ENCODE measurements around the gene KPNB1.

Gene KPNB1

DNA sequence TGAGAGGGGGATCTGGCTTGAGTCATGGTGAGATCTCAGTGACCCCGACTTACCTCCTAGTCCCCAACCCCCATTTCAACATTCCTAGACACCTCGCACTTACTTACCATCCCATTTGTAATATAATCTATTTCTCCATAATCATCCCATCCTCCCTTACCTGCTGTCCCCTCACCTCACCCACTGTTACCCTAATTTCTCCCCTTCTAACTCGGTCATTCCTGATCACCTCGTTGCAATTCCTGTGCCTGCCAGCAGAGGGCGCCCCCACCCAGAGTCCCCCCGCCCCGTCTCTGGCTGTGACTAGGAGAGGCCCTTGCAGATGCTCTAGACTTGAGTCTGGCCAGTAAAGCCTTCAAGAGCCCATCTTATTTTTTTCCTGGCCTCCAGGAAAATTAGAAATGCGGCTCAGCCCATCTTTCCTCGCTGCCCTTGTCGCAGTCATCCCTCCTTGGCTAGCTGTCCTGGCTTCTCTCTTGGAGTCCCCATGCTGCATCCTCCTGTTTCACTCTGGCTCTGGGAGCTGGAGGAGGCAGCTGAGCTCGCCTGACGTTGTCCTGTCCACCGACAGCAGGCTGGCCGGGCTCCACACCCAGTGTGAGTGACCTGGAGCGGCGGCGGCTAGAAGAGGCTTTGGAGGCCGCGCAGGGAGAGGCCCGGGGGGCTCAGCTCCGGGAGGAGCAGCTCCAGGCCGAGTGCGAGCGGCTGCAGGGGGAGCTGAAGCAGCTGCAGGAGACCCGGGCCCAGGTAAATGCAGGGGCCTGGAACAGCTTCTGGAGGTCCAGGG lies 49.2 kb downstream of the KPNB1 start:
- DNase-seq, result peak; percentile 75

DNA sequence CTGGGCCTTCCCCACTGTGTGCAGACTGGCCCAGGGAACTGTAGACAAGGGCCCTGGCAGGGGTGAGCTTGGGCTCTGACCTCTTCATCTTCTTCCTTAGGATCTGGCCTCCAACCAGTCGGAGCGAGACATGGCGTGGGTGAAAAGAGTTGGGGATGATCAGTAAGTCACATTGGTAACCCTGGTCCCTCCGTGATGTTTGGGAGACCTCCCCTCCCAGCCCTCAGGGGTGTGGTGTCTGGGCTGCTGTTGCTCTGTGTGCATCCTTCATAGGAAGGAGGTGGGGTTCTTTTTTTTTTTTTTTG lies 49.8 kb downstream of the KPNB1 start:
- DNase-seq, result no peak

GRCh38 chr17:47700471-47701449 lies 51.0 kb downstream of the KPNB1 start:
- DNase-seq, result no peak

DNA sequence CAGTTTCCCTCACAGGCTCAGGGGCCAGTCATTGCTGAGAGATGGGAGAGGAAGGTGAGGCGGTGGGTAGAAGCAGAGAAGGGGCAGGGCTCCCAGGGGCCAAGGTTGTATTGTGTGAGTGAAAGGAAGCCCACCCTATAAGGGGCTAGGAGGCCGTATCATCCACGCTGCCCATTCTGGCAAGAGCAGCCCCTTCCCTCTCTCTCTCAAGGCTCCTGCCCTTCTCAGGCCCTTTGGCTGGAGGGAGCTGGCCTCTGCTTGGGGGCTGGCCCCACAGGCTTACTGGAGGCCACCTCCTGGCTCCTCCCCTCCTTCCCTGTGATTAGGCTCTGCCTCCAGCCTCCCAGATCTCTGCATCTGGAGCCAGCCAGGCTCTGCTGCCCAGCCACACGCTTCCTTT lies 51.9 kb downstream of the KPNB1 start:
- DNase-seq, result no peak

DNA sequence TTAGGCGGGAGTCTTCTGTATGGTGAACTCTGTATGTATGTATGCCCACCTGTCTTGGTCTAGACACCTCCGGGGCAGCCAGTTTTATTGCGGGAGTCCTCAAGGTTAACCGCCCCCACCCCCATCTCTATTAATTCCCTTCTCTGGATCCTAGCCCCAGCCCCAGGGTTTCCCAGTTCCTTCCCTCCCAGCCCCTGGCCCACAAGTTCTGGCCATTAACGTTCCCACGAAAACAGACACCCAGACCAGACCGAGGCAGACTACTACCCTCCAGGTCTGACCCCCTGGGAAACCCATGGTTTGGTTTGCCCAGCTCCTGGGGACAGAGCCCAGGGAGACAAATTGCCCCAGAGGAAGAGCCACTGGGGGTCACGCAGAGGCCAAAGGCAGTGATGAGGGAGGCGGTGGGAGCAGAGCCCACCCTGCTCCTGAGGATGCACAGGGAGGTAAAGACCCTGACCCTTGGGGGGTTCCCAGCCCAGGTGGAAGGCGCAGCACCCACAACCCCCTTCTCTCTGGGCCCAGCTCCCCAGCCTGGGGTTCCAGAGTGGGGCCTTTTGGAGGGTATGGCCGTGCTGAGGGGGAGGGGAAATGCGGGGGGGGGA lies 52.8 kb downstream of the KPNB1 start:
- no peak for DNase-seq

DNA sequence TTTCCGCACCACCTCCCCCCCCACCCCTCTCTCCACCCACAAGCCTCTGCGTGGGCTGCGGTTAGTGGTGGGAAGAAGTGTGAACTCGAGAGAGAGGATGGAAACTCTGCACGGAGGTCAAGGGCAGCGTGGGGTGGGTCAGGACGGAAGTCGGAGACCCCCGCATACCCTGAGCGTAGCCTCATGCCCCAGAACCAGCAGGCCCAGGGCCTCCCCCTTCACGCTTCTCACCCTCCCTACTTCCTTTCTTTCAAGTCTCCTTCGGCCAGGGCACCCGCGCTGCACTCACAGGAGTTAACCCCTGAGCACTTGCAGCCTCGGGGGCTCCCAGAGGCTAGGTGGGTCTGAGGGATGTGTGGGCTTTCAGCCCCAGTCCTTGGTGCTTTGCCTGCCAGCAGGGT lies 53.5 kb downstream of the KPNB1 start:
- DNase-seq, result no peak

- no peak for DNase-seq
Measured at GRCh38 chr17:47703671-47704070, 54.0 kb downstream of the KPNB1 start.

DNA sequence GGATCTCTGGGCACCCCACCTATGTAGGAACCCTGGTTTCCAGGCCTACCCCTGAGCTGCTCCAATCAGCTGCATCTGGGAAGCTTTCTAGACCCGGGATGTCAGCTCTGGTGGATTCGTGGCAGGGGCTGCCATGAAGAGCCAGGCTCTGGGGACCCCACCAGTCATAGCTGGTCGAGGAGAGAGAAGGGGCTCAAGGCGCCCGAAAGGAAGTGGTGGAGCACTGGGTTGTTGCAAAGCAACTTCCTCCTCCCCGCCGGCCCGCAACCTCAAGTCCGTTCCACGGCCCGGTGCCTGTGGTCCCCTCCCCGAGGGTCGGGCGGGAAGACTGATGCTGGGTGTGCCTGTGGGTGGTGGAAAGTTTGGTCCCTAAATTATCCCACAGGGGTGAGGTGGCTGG lies 54.4 kb downstream of the KPNB1 start:
- DNase-seq, result no peak

GRCh38 chr17:47704736-47705135 lies 55.0 kb downstream of the KPNB1 start:
- no peak for DNase-seq

DNA sequence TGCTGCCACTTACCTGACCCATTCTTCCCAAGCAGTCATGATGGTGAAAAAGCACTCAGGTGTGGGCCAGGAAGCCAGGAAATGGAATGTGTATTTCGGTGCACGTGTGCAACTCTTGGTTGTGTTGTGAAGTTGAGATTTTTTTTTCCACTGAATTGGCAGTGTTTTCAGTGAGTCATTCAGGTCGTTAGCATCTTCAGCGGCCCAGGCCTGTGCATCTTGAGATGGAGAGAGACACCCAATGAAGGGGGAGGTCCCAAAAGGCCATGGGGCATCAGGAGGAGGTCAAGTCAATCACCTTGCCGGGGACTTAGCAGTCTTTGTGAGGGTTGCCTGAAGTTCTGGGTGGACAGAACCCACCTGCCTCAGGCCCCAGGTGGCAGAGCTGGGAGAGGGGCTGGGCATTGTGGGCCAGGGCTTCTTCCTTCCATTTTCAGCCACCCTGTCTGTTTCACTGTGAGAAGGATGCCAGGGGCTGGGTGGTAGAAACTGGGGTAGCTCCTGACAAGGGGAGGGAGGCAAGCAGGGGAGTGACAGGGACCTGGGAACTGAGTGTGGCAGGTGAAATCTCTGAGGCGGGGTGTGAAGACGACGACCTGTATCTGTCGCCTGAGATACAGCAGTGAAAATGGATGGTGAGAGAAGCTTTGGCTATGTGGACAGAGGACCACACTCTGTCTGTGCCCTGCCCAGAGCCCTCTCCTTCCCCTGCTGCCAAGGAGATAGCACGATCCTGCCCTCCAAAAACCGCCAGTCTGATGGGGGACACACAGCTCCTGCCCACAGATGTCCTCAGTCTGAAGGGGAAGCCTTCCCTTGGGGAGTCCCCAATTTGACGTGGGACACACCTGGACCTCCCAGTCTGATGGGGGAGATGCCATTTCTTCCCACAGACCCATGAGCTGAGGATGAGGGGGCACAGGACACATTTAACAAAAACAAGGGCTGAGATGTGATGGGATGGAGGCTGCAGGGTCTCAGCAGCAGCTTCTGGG lies 56.1 kb downstream of the KPNB1 start:
- DNase-seq, result no peak

DNA sequence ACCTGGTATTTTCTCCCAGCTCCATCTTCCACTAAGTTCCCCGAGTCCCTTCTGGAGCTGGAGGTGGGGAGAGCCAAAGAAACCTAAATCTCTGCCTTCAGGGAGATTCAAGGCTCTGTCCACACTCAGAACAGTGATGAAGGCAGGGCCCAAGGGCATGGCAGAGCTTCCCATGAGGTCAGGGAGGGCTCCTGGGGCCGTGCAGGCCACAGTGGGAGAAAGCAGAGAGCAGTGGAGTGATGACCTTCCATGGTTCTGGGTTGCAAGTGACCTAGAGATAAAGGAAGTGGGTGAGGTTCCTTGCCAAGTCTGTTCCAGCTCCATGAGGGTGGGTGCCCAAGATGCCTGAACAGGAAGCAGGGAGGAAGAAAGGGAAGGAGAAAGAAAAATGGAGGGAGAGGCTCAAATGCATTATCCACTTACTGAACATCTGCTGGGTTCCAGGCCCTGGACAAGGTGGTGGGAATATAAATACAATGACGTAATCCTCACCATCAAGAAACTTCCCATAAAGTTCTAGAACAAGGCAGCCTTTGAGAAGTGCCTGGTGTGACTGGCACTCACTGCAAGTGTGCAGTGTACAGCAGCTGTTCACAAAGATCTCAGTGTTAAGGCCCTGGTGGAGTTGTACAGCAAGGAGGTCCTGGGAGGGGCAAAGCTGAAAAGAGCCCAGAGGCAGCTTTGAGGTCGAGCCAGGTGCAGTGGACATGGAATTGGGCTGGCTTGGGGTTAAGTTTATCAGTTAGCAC lies 57.5 kb downstream of the KPNB1 start:
- no peak for DNase-seq

DNA sequence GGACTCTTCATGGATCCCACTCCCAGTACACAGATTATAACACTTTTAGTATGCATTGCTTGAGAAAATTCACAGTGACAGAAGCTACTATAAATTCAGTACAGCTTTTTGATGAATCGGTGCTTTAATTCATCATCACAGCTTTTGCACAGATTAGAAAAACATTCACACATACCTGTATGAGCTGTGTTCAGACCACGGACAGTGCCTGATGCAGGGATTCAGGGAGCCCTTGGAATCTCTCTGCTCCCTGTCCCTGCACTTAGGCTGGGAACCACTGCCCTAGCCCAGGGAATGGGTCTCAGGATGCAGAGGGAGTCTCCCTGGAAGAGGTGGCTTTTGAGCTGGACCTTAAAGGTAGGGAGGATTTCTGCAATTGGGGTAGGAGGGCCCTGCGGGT lies 58.2 kb downstream of the KPNB1 start:
- no peak for DNase-seq

DNA sequence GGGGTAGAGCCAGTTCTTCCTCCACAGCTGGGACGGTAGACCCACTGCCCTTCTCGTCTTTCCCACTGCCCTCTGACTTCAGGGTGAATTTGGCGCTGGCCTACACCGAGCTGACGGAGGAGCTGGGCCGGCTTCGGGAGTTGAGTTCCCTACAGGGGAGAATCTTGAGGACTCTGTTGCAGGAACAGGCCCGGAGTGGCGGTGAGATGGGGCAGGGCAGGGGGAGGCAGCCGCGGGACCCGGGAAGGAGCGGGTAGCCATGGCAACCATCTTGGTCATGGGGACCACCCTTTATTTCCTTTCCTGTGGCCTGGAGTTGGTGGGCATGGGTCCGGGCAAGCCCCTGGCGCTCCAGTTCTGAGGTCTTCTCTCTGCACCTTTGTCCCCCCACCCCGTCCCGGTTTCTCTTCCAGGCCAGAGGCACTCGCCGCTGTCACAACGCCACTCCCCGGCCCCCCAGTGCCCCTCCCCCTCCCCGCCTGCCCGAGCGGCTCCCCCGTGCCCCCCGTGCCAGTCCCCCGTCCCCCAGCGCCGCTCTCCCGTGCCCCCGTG lies 58.7 kb downstream of the KPNB1 start:
- no peak for DNase-seq

- DNase-seq, result no peak
Measured at GRCh38 chr17:47708864-47709541, 59.3 kb downstream of the KPNB1 start.

DNA sequence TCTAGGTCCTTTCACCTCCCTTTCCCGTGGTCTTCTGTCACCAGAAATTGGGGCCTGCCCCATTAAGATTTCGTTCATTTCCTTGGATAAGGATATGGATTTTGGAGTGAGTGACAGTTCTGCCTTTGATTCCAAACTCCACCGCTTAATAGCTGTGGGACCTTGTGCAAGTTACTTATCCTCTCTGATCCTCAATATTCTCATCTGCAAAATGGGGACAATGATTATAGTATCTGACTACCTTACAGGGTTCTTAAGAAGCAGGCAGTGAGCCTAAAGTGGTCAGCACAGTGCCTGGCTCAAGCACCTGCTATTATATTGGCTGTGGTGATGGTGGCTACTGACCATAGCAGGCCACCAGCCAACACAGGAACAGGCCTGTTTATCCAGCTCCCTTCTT lies 59.9 kb downstream of the KPNB1 start:
- DNase-seq, result no peak

- no peak for DNase-seq
Measured at GRCh38 chr17:47711366-47712099, 61.8 kb downstream of the KPNB1 start.

DNA sequence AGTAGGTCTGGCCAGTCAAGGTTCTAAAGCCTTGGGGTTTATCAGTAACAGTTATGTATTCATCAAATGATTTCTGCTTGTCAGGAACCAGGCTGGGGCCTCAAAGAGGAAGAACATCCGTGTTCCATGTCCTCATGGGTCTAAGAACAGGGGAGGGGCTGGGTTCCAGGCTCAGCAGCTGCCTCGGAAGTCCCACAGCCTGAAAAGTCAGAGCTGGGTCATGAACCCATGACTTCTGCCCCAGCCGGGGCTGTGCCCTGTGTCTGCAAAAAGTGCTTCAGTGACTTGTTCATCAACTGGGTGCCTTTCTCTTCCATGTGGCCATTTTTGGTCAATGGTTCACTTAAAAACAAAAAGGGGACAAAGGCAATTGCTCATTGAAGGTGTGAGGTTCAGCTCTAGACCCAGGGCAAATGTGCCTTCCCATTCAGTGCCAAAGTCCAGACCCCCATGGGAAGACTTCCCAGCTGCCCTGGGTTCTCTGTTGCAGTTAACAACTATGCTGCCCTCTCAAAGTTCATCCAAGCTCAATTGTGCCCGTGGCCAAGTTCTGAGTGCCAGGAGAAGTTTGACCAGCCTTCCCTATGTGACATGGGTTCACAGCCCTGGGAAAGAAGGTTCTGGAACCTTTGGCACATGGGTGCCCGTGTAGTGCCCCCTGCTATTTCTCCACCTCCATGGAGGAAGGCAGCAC lies 62.8 kb downstream of the KPNB1 start:
- no peak for DNase-seq

DNA sequence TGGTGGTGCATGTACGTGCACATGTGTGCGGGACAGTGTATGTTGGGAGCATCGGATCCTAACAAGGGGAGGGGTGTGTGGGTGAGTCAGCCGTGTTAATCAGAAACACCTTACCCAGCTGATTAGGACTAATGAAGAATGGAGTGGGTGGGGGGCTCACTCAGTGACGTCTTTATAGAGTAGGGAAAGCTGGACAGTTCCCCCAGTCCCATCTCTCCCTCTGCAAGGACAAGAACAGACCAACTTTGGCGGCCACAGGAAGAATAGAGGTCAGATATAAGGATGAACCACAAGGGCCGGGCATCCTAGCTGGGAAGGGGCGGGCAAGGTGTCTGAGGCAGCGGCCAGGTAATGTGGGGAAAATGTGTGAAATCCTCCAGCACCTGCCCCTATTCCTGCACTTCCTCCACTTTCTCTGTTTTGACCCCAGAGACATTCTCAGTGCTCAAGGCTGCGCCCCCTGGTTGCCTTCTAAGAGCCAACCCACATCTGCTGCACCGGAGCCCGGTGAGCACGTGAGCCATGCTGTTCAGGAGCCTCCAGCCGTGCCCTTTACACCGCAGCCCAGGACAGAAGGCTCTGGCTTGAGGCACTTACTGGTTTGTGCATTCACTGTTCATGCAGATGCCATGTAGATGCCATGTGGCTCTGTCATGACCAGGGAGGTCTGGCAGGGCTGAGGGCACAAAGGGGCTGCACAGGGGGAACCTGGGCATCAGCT lies 64.4 kb downstream of the KPNB1 start:
- DNase-seq, result no peak

Measured in activated CD4-positive, alpha-beta T cell treated with anti-CD3 and anti-CD28 coated beads for 1 hour (primary cell).